Activated T-helper 1 cell treated with anti-CD3 and anti-CD28 coated beads, Interleukin-12 subunit alpha, Interleukin-12 subunit beta, Interleukin-2, Interleukin-4 antibody, amounts not matched to agents 30 ng/mL and 10 ng/mL and 1 ng/mL, durations not matched to agents 14 hours and 24 hours and 36 hours (primary cell): Measurements from ENCODE around the gene NTRK2. TPM values are rescaled to one million over a fixed set of nuclear protein-coding genes. Genes with fewer than 3 reads are reported as not detected.

Experiments used
- DNase-seq: peaks from one replicate; pipeline ENCODE4 v3.0.0; 2021; ENCODE audit warnings: low spot score
- H3K27ac Mint-ChIP-seq: one replicate; pipeline ENCODE4 v1.8.0; 2021; ENCODE audit warnings: mild to moderate bottlenecking, mixed read lengths
- H3K27me3 Mint-ChIP-seq: one replicate; pipeline ENCODE4 v1.8.0; 2022; ENCODE audit warnings: mild to moderate bottlenecking, moderate library complexity, mixed read lengths; ENCODE audit not compliant: insufficient read depth
- H3K36me3 Mint-ChIP-seq: one replicate; pipeline ENCODE4 v1.8.0; 2021; ENCODE audit warnings: low read depth, mixed read lengths
- H3K4me1 Mint-ChIP-seq: one replicate; pipeline ENCODE4 v1.8.0; 2021; ENCODE audit warnings: low read depth, mixed read lengths
- H3K4me3 Mint-ChIP-seq: one replicate; pipeline ENCODE4 v1.8.0; 2021; ENCODE audit warnings: mild to moderate bottlenecking, moderate library complexity, mixed read lengths
- H3K9me3 Mint-ChIP-seq: one replicate; pipeline ENCODE4 v1.8.0; 2021; ENCODE audit warnings: mixed read lengths
- intact Hi-C: fragments of 100-400 bp; cut with micrococcal nuclease; formaldehyde crosslinking; loops from one replicate; pipeline ENCODE4 v1.15.1; 2024
- total RNA-seq: library from RNA; stranded (reverse); gene quantifications from 2 replicates; pipeline ENCODE4 v1.2.3, GENCODE V29; 2022

NTRK2 gene
- total RNA-seq, 1 donor from 2014 or later = 2.9 TPM

GRCh38 chr9:84775056-84775643, 105.6 kb downstream of the NTRK2 start:
- H3K27me3 Mint-ChIP-seq = peaks cover 2% of the 10 kb centered on the region
- intact Hi-C loops = no loop called here
- no peak overlapping the region for H3K4me3 Mint-ChIP-seq
- no peak for DNase-seq
- H3K4me1 Mint-ChIP-seq = no peaks in the 10 kb centered on the region
- no peaks in the 10 kb centered on the region for H3K9me3 Mint-ChIP-seq
- no peak overlapping the region for H3K27ac Mint-ChIP-seq
- no peaks in the 10 kb centered on the region for H3K36me3 Mint-ChIP-seq

GRCh38 chr9:84778570-84778969, 109.0 kb downstream of the NTRK2 start:
- Mint-ChIP-seq H3K36me3 (no peaks in the 10 kb centered on the region), H3K27me3 (peaks cover 6% of the 10 kb centered on the region), H3K4me3 (no peak overlapping the region), H3K9me3 (no peaks in the 10 kb centered on the region), H3K4me1 (peaks cover 13% of the 10 kb centered on the region), H3K27ac (no peak overlapping the region)
- DNase-seq = no peak
- intact Hi-C loops = loop anchor here (2.0 kb wide), 1 partner anchor 18 kb away; no protein-coding TSS in a partner anchor

DNA sequence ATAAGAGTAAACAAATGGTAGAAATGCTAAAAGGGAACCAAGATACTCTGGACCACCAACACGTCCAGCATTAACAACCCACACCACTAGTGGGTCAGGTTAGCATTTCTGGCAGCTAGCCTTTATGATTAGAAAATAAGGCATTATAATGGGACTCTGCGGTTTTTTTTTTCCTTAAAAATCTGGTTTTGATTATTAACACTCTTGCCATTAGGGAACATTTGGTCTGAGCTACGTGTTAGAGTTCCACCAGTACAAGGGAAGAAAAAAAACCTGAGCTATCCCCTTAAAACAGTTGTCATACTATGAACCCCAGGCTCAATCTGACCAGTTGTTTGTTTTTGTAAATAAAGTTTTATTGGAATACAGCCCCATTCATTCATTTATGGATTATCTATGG, 110.4 kb downstream of the NTRK2 start:
- intact Hi-C loops = loop anchor here (2.0 kb wide), 1 partner anchor 19 kb away; no protein-coding TSS in a partner anchor

GRCh38 chr9:84780385-84780784, 110.9 kb downstream of the NTRK2 start:
- H3K4me3 Mint-ChIP-seq = no peak overlapping the region
- no peak for DNase-seq
- intact Hi-C loops = no loop called here
- H3K27me3 Mint-ChIP-seq = peaks cover 7% of the 10 kb centered on the region
- no peak overlapping the region for H3K27ac Mint-ChIP-seq
- H3K9me3 Mint-ChIP-seq = no peaks in the 10 kb centered on the region
- peaks cover 13% of the 10 kb centered on the region for H3K4me1 Mint-ChIP-seq
- H3K36me3 Mint-ChIP-seq = no peaks in the 10 kb centered on the region

More for the DNA sequence above, 110.4 kb downstream of the NTRK2 start:
- Mint-ChIP-seq H3K36me3 (no peaks in the 10 kb centered on the region), H3K27ac (no peak overlapping the region), H3K9me3 (no peaks in the 10 kb centered on the region), H3K4me1 (peaks cover 13% of the 10 kb centered on the region), H3K27me3 (peaks cover 5% of the 10 kb centered on the region), H3K4me3 (no peak overlapping the region)
- DNase-seq = no peak

DNA sequence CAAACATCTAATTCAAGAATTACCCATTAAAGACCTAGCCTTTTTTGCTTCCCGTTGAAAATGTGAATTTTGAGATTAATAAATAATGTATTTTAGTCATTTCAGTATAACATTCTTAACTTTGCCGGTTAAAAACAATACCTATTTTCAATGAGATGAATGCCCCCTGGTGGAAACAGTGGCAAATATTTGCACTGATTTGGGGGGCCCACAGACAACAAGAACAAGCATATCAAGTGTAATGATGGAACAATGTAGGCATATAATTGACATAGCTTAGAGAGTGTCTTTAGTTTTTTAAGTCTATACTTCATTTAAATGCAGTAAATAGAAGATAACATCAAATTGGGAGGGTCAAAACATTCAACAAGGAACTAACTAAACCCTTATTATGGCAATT, 111.9 kb downstream of the NTRK2 start:
- intact Hi-C loops = loop anchor here (1.0 kb wide), 3 partner anchors 84 to 384 kb away; no protein-coding TSS in a partner anchor
- no peak overlapping the region for H3K4me3 Mint-ChIP-seq
- no peaks in the 10 kb centered on the region for H3K36me3 Mint-ChIP-seq
- no peak overlapping the region for H3K27ac Mint-ChIP-seq
- H3K9me3 Mint-ChIP-seq = no peaks in the 10 kb centered on the region
- no peak for DNase-seq
- H3K4me1 Mint-ChIP-seq = peaks cover 13% of the 10 kb centered on the region
- H3K27me3 Mint-ChIP-seq = peaks cover 7% of the 10 kb centered on the region

DNA sequence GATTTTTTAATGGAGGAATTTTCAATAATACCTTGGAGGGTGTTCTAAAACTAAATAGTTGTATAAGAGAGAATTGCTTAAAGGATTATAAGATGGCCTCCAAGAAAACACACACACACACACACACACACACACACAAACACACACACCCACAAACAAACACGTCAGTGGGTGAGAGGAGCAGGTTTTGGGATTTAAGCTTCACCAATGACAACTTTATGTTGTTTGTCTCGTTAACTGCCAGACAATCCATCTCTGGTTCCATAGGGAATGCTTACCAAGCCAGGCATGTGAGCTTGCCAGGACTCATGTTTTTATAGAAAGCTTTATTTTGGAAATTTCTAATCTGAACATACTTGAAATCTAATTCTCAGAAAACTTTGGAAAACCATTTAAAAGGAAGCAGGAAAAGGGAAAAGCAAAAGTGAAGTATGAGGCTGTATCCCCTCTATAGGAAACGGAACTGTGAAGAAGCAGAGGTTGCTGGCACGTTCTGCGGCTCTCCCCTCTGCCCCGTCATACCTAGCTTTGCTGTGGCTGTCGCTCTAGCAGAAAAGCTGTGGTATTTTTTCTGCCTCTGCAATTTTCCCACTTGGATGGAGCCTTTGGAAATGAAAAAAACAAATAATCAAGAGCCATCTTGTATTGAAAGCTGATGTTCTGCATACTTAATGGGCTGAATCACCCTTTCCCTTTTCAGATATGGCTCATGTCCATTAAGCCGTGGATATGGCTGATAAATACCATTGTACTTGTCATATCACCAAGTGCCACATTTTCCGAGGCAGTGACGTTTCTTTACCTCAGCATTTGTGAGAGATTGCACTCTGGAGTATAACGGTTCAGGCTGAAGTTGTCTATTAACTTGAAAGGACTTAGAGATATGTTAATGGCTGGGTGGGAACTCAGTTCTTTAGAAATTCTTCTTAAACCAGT, 112.7 kb downstream of the NTRK2 start:
- no peaks in the 10 kb centered on the region for H3K9me3 Mint-ChIP-seq
- no peak for DNase-seq
- peaks cover 7% of the 10 kb centered on the region for H3K27me3 Mint-ChIP-seq
- peaks cover 13% of the 10 kb centered on the region for H3K4me1 Mint-ChIP-seq
- H3K36me3 Mint-ChIP-seq = no peaks in the 10 kb centered on the region
- no peak overlapping the region for H3K27ac Mint-ChIP-seq
- no peak overlapping the region for H3K4me3 Mint-ChIP-seq
- intact Hi-C loops = loop anchor here (1.0 kb wide), 3 partner anchors 85 to 385 kb away; no protein-coding TSS in a partner anchor

DNA sequence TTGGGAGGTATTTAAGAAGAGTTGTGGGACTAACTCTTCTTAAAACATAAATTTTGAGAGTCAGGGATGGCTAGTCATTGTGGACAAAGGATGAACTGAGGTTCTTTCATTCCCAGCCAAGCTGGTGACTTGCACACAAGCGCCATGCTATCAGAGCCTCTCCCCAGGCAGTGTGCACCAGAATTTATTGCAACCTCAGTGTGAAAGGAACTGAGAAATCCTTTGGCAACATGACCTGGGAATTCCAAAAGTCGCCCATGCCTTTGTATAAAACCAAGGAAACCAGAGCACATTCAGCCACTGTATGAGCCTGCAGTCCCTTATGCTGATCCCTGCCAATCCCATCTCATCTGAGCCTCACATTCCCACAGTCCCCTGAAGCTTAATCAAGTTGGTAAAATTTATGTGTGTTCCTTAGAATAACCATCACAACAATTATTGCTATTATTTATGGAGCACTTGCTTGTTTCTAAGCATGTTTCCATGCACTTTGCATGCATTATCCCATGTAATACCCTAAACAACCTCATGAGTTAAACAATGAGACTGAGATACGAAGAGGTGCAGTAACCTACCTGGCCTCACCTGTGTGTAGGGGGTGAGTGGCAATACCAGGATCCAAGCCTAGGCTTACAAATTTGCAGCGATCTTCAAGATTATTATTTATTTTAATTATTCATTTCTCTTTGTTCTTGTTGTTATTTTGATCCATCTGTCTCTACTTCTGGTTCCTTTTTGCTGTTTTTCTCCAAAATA, 116.4 kb downstream of the NTRK2 start:
- intact Hi-C loops = no loop called here
- no peak for DNase-seq
- H3K9me3 Mint-ChIP-seq = no peaks in the 10 kb centered on the region
- H3K27ac Mint-ChIP-seq = no peak overlapping the region
- peaks cover 10% of the 10 kb centered on the region for H3K27me3 Mint-ChIP-seq
- H3K4me3 Mint-ChIP-seq = no peak overlapping the region
- peaks cover 7% of the 10 kb centered on the region for H3K4me1 Mint-ChIP-seq
- H3K36me3 Mint-ChIP-seq = no peaks in the 10 kb centered on the region

DNA sequence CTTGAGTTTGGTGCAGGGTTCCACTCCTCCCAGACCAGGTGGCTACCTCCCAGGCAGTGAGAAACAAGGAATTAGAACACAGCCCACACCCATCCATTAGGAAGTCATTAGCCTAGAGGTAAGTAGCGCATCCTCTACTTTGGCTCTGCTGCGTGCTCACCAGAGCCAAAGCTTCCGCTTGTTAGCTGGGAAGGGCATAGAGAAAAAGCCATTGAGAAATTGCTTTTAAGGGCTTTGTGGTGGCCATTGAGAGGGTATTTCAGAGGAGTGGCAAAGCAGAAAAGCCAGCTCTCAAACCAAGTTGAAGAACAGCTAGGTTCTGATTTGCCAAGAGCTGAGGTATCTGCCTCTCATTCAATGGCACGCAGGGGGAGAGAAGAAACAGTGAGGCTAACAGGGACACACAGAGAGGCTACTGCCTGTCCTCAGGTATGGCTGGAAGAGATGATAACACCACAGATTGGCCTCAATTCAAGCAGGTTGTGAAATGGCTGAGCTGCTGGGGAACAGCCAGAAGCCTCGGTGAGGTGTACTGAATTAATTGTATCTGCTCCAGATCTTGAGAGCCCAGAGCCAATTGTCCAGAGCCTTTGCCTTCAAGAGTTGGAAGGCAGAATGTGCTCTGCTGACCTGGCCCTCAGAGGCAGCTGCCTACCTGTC, 119.4 kb downstream of the NTRK2 start:
- intact Hi-C loops = no loop called here
- DNase-seq = no peak
- Mint-ChIP-seq H3K36me3 (no peaks in the 10 kb centered on the region), H3K4me3 (no peak overlapping the region), H3K4me1 (no peaks in the 10 kb centered on the region), H3K27ac (no peak overlapping the region), H3K9me3 (no peaks in the 10 kb centered on the region), H3K27me3 (peaks cover 9% of the 10 kb centered on the region)

DNA sequence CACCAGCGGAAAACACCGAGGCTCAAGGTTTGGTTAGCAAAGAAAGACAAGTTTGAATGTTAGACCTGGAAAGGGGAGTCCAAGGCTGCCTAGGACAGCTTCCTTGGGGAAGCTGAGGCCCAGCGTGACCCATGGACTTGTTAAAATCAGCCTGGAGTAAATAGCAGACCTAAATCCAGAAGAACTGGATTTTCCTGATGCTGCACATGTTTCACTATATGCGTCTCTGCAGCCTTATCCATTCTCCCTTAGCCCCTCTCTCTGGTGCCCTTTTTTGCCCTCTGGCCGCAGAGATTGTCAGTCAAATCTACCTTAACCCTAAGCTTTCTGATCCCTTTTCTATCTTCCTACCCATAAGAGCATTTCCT, 119.9 kb downstream of the NTRK2 start:
- H3K27me3 Mint-ChIP-seq = peaks cover 9% of the 10 kb centered on the region
- intact Hi-C loops = no loop called here
- no peaks in the 10 kb centered on the region for H3K4me1 Mint-ChIP-seq

GRCh38 chr9:84791643-84792042, 122.1 kb downstream of the NTRK2 start:
- intact Hi-C loops = no loop called here
- DNase-seq = no peak
- H3K9me3 Mint-ChIP-seq = no peaks in the 10 kb centered on the region
- no peaks in the 10 kb centered on the region for H3K4me1 Mint-ChIP-seq
- no peak overlapping the region for H3K4me3 Mint-ChIP-seq
- H3K27ac Mint-ChIP-seq = no peak overlapping the region
- no peaks in the 10 kb centered on the region for H3K36me3 Mint-ChIP-seq
- peaks cover 11% of the 10 kb centered on the region for H3K27me3 Mint-ChIP-seq

More for the DNA sequence above, 119.9 kb downstream of the NTRK2 start:
- Mint-ChIP-seq H3K9me3 (no peaks in the 10 kb centered on the region), H3K27ac (no peak overlapping the region), H3K4me3 (no peak overlapping the region), H3K36me3 (no peaks in the 10 kb centered on the region)
- DNase-seq = no peak

- Mint-ChIP-seq H3K36me3 (no peaks in the 10 kb centered on the region), H3K27me3 (peaks cover 10% of the 10 kb centered on the region), H3K27ac (no peak overlapping the region), H3K4me1 (no peaks in the 10 kb centered on the region), H3K9me3 (no peaks in the 10 kb centered on the region), H3K4me3 (no peak overlapping the region)
- DNase-seq = no peak
- intact Hi-C loops = no loop called here
Observed at GRCh38 chr9:84793251-84793650, 123.7 kb downstream of the NTRK2 start.

DNA sequence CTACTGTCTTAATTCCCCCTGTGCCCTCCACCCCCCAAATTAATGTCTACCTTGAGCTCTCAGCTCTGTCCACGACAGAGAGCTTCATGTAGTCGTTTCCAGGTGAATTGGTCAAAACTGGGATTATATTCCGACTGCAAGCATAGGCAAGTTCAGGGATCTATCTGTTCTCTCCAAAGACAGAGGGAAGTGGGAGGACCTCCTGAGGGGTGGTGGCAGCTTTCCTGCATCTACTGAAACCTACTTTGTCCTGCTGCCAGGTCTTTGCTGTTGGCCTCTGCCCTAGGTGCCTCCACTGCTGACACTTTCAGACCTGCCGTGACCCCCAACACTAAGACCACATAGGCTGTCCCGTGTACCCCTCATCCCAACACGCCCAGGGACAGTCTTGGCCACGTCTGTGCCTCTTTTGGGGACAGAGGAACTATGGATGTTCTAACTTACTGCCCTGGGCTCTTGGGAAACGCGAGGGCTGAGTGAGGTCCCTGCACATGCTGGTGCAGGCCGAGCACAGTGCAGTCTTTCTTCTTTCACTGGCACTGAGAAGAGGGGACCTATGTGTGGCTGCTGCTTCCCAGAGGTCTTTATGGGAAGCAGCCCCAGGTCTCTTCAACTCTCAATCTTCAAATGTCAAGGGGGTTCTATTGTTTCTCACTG, 125.6 kb downstream of the NTRK2 start:
- H3K27ac Mint-ChIP-seq = no peak overlapping the region
- no peak overlapping the region for H3K4me3 Mint-ChIP-seq
- H3K4me1 Mint-ChIP-seq = no peaks in the 10 kb centered on the region
- intact Hi-C loops = no loop called here
- peaks cover 10% of the 10 kb centered on the region for H3K27me3 Mint-ChIP-seq
- no peaks in the 10 kb centered on the region for H3K9me3 Mint-ChIP-seq
- no peaks in the 10 kb centered on the region for H3K36me3 Mint-ChIP-seq
- no peak for DNase-seq
